Astrocyte (in vitro differentiated cells and primary cell): ENCODE results near the gene RAB27B. TPM values are rescaled to one million over a fixed set of nuclear protein-coding genes. Genes with fewer than 3 reads are reported as not detected.
A peak's percentile ranks its signal among the peaks of the same experiment; 100 is the strongest.

Source experiments
- DNase-seq: peaks from one replicate; pipeline ENCODE4 v3.0.0-alpha.2; 2010; ENCODE audit warnings: low read depth
- FAIRE-seq: peaks from 2 replicates; lab custom pipeline; 2011; peaks lifted over from hg19 to GRCh38; lab: Jason Lieb, UNC
- H2AFZ ChIP-seq: 2 replicates; pipeline ENCODE4 v1.6.0; 2012; ENCODE audit warnings: low read depth, low read length, inconsistent platforms
- H3K27ac ChIP-seq: 2 replicates; pipeline ENCODE4 v1.5.1; 2011; ENCODE audit warnings: low read depth, low read length, inconsistent platforms
- H3K27me3 ChIP-seq: 2 replicates; pipeline ENCODE4 v1.6.0; 2011; ENCODE audit warnings: low read length, inconsistent platforms; ENCODE audit not compliant: insufficient read depth
- H3K36me3 ChIP-seq: 2 replicates; pipeline ENCODE4 v1.5.1; 2011; ENCODE audit warnings: low read length, inconsistent platforms; ENCODE audit not compliant: insufficient read depth
- H3K4me1 ChIP-seq: 2 replicates; pipeline ENCODE4 v1.5.1; 2011; ENCODE audit warnings: low read length, inconsistent platforms; ENCODE audit not compliant: insufficient read depth
- H3K4me2 ChIP-seq: 2 replicates; pipeline ENCODE4 v1.6.0; 2012; ENCODE audit warnings: low read length, inconsistent platforms
- H3K4me3 ChIP-seq: 2 replicates; pipeline ENCODE4 v1.5.1; 2011; ENCODE audit warnings: low read depth, mild to moderate bottlenecking, low read length, inconsistent platforms; ENCODE audit not compliant: insufficient read depth
- H3K79me2 ChIP-seq: 2 replicates; pipeline ENCODE4 v1.6.0; 2012; ENCODE audit warnings: mild to moderate bottlenecking, low read length, inconsistent platforms; ENCODE audit not compliant: insufficient read depth
- H3K9ac ChIP-seq: 2 replicates; pipeline ENCODE4 v1.6.0; 2012; ENCODE audit warnings: mild to moderate bottlenecking, low read length, inconsistent platforms
- H3K9me3 ChIP-seq: 2 replicates; pipeline ENCODE4 v1.5.1; 2012; ENCODE audit warnings: low read depth, mild to moderate bottlenecking, low read length, inconsistent platforms; ENCODE audit not compliant: insufficient read depth
- H4K20me1 ChIP-seq: 2 replicates; pipeline ENCODE4 v1.6.0; 2012; ENCODE audit warnings: low read length, inconsistent platforms; ENCODE audit not compliant: insufficient read depth
- H3K27ac Mint-ChIP-seq: one replicate; pipeline ENCODE4 v1.8.0; 2021; ENCODE audit warnings: mild to moderate bottlenecking, mixed read lengths; ENCODE audit not compliant: unreplicated experiment
- H3K27me3 Mint-ChIP-seq: one replicate; pipeline ENCODE4 v1.8.0; 2021; ENCODE audit warnings: low read depth, mixed read lengths; ENCODE audit not compliant: unreplicated experiment
- H3K36me3 Mint-ChIP-seq: one replicate; pipeline ENCODE4 v1.8.0; 2021; ENCODE audit warnings: low read depth, mixed read lengths; ENCODE audit not compliant: unreplicated experiment
- H3K4me1 Mint-ChIP-seq: one replicate; pipeline ENCODE4 v1.8.0; 2021; ENCODE audit warnings: low read depth, mixed read lengths; ENCODE audit not compliant: unreplicated experiment
- H3K4me3 Mint-ChIP-seq: one replicate; pipeline ENCODE4 v1.8.0; 2021; ENCODE audit warnings: mild to moderate bottlenecking, moderate library complexity, mixed read lengths; ENCODE audit not compliant: unreplicated experiment
- H3K9me3 Mint-ChIP-seq: one replicate; pipeline ENCODE4 v1.8.0; 2021; ENCODE audit warnings: mild to moderate bottlenecking, mixed read lengths; ENCODE audit not compliant: unreplicated experiment
- CTCF ChIP-seq: IDR thresholded peaks from 2 replicates; pipeline ENCODE4 v1.5.1; 2011; ENCODE audit warnings: low read depth, mild to moderate bottlenecking, inconsistent platforms, low read length, moderate library complexity; ENCODE audit not compliant: insufficient read depth
- EZH2 ChIP-seq: IDR thresholded peaks from 2 replicates; pipeline ENCODE4 v1.6.1; 2012; ENCODE audit warnings: mild to moderate bottlenecking, low read length, inconsistent platforms; ENCODE audit not compliant: insufficient read depth
- total RNA-seq: library from RNA; stranded (reverse); gene quantifications from 2 replicates; pipeline ENCODE4 v1.2.1, GENCODE V29; 2021

The RAB27B gene
- total RNA-seq, 1 donor from 2014 or later, result 0.91 TPM

GRCh38 chr18:54843314-54843713 is 15.0 kb downstream of the RAB27B start:
- Histone ChIP-seq H3K4me1 (no peaks in the 10 kb centered on the region), H3K4me3 (no peak overlapping the region), H3K79me2 (no peaks in the 10 kb centered on the region), H3K9me3 (no peaks in the 10 kb centered on the region), H3K36me3 (no peaks in the 10 kb centered on the region), H2AFZ (no peak overlapping the region), H3K4me2 (no peak overlapping the region), H3K27ac (no peak overlapping the region), H4K20me1 (no peaks in the 10 kb centered on the region), H3K27me3 (no peaks in the 10 kb centered on the region), H3K9ac (no peak overlapping the region)
- DNase-seq, result no peak
- H3K4me1 Mint-ChIP-seq, result no peaks in the 10 kb centered on the region
- no peaks in the 10 kb centered on the region for H3K9me3 Mint-ChIP-seq
- no peaks in the 10 kb centered on the region for H3K27me3 Mint-ChIP-seq
- FAIRE-seq, result no peak
- no peaks in the 10 kb centered on the region for H3K36me3 Mint-ChIP-seq
- TF ChIP-seq EZH2, result no peak
- no peak for TF ChIP-seq CTCF
- H3K4me3 Mint-ChIP-seq, result no peak overlapping the region
- H3K27ac Mint-ChIP-seq, result no peak overlapping the region

GRCh38 chr18:54845787-54846186 is 17.5 kb downstream of the RAB27B start:
- no peak overlapping the region for H3K4me3 ChIP-seq
- no peaks in the 10 kb centered on the region for H3K9me3 ChIP-seq
- no peak overlapping the region for H3K9ac ChIP-seq
- no peaks in the 10 kb centered on the region for H4K20me1 ChIP-seq
- no peak overlapping the region for H3K27ac Mint-ChIP-seq
- no peaks in the 10 kb centered on the region for H3K4me1 Mint-ChIP-seq
- H3K4me2 ChIP-seq, result no peak overlapping the region
- no peak overlapping the region for H3K27ac ChIP-seq
- no peaks in the 10 kb centered on the region for H3K9me3 Mint-ChIP-seq
- no peaks in the 10 kb centered on the region for H3K36me3 Mint-ChIP-seq
- H2AFZ ChIP-seq, result no peak overlapping the region
- H3K79me2 ChIP-seq, result no peaks in the 10 kb centered on the region
- H3K27me3 Mint-ChIP-seq, result no peaks in the 10 kb centered on the region
- no peak overlapping the region for H3K4me3 Mint-ChIP-seq
- H3K27me3 ChIP-seq, result no peaks in the 10 kb centered on the region
- DNase-seq (peak; percentile 31), FAIRE-seq (peak; percentile 43)
- no peaks in the 10 kb centered on the region for H3K4me1 ChIP-seq
- TF ChIP-seq CTCF (no peak), EZH2 (no peak)
- no peaks in the 10 kb centered on the region for H3K36me3 ChIP-seq

- no peak overlapping the region for H3K27ac ChIP-seq
- H3K9me3 ChIP-seq, result no peaks in the 10 kb centered on the region
- Mint-ChIP-seq H3K27ac (no peak overlapping the region), H3K4me3 (no peak overlapping the region), H3K36me3 (no peaks in the 10 kb centered on the region), H3K4me1 (no peaks in the 10 kb centered on the region), H3K27me3 (no peaks in the 10 kb centered on the region), H3K9me3 (no peaks in the 10 kb centered on the region)
- no peaks in the 10 kb centered on the region for H3K27me3 ChIP-seq
- H2AFZ ChIP-seq, result no peak overlapping the region
- FAIRE-seq (no peak), DNase-seq (no peak)
- H3K4me3 ChIP-seq, result no peak overlapping the region
- no peaks in the 10 kb centered on the region for H4K20me1 ChIP-seq
- no peak overlapping the region for H3K4me2 ChIP-seq
- H3K4me1 ChIP-seq, result no peaks in the 10 kb centered on the region
- no peak for TF ChIP-seq CTCF
- no peak for TF ChIP-seq EZH2
- H3K9ac ChIP-seq, result no peak overlapping the region
- H3K79me2 ChIP-seq, result no peaks in the 10 kb centered on the region
- no peaks in the 10 kb centered on the region for H3K36me3 ChIP-seq
These were observed 19.8 kb downstream of the RAB27B start for GRCh38 chr18:54848121-54848520.
